Measurements from ENCODE around the gene PRELP.

DNA sequence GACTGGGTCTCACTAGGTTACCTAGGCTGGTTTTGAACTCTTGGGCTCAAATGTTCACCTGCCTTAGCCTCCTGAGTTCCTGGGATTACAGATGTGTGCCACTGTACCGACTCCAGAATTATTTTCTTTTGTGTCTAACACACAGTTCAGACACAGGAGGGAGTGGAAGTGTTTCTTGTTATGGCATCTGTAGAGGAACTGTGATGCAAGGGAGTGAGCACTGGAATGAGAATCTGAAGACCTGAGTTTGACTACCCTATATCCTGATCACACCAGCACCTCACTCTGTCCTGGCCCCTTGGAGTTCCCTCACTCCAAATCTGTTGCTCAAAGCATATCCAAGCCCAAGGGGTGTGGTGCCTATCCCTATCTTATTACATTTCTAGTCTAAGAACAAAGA, 33.5 kb downstream of the PRELP start:
- TF ChIP-seq POLR2A (IDR thresholded peaks at IDR 0.05) = no peak
- TF ChIP-seq, protein P1, sequence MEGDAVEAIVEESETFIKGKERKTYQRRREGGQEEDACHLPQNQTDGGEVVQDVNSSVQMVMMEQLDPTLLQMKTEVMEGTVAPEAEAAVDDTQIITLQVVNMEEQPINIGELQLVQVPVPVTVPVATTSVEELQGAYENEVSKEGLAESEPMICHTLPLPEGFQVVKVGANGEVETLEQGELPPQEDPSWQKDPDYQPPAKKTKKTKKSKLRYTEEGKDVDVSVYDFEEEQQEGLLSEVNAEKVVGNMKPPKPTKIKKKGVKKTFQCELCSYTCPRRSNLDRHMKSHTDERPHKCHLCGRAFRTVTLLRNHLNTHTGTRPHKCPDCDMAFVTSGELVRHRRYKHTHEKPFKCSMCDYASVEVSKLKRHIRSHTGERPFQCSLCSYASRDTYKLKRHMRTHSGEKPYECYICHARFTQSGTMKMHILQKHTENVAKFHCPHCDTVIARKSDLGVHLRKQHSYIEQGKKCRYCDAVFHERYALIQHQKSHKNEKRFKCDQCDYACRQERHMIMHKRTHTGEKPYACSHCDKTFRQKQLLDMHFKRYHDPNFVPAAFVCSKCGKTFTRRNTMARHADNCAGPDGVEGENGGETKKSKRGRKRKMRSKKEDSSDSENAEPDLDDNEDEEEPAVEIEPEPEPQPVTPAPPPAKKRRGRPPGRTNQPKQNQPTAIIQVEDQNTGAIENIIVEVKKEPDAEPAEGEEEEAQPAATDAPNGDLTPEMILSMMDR (IDR thresholded peaks at IDR 0.05) = no peak
